ENCODE data around the gene PCAT7.

Gene PCAT7

DNA sequence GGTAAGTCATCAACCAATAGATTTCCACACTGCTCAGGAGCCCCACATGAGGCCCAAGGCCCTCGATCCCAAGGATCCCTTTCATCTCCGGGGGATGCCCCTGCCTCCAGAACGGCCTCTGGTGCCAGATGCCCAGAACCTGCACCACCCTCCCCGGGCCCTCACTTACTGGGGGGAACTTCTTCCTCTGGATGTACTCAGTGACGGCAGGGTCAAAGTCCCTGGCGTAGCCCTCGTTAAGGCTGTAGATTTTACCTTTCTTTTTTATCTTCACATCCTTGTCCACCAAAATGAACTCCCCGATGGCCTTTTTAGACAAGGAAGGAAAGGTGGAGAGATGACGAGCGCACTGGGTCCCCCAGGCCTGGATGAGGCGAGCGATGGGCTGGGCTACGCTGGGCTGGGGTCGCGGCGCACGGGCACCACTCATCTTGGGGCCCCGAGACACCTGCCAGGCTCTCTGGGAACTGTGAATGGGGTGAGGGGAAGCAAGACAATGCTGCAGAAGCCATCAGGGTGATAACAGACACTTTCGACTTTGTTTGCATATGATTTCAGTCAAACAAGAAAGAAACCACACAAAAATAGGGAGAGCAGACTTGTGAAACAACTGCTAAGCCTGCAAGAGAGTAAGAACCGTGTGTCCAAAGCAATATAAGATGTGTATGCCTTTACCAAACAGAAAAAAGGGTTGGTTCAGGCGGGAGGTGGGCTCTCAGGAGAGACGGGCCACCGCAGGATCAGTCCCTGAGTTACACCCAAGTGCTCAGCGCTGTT lies 52.0 kb downstream of the PCAT7 start:
- DNase-seq = no peak

DNA sequence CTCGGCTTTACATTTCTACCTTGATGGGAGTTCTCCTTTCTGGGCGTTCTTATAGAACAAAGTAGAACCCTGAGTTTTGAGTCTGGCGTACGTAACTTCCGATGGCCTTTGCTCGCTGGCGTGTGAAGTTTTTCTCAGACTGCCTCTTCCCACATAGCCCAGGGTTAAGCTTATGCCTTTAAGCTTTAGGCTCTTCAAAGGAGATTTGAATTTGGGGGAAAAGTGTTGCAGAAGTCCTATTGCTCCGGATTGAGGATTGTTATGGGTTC lies 52.5 kb downstream of the PCAT7 start:
- no peak for DNase-seq

DNA sequence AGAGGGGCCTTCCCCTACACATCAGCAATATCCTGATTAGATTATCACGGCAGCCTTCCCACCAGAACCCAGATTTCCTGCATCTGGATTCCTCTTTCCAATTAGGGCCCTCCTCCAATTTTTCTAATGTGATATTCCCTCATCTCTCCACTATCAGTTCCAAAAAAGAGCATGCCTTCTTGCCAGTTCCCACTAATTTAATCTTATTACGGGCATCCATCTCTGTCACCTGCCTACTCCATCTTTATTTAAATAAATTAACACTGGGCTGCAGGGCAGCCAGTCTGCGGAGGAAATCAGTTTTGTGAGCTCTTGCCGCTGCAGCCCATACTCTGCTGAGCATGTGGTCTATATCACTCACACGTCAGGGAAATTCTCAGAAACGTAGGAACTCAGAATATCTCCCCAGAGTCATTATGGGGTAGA lies 55.3 kb downstream of the PCAT7 start:
- DNase-seq = no peak

GRCh38 chr9:94611638-94612068 lies 56.8 kb downstream of the PCAT7 start:
- DNase-seq = no peak

DNA sequence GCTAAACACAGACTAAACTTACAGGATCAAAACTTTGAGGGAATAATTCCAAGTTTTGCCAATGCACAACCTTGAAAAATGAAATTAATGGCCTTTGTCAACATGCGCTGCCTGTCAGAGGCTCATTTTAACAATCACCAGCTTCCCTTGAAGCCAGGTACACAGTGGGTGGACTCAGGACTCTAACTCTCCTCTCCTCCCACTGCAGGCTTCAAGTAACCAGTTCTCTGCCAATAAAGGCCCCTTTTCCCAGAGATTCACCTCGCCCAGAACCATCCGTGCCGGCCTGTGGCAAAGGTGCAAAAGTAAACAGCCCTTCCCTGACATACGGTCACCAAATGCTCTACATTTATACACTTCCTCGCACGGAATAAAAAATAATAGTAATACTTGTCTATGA lies 57.2 kb downstream of the PCAT7 start:
- no peak for DNase-seq

DNA sequence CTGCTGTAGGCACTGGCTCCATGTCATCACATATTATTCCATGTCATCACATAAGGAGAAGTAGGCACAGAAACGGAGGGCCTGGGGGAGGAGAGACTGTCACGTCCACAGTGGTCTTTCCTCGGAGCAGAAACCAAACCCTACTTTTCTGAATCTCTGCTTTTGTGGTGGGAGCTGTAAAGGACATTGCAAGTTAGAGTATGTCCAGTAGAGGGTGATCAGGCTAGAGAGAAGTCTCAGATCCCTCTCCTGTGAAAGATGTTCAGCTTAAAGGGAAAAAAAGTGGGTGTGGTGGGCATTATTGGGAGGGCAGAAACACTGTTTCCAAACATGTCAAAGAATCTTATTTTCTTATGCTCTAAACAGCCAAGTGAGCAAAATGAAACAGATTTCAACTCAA lies 58.1 kb downstream of the PCAT7 start:
- no peak for DNase-seq

DNA sequence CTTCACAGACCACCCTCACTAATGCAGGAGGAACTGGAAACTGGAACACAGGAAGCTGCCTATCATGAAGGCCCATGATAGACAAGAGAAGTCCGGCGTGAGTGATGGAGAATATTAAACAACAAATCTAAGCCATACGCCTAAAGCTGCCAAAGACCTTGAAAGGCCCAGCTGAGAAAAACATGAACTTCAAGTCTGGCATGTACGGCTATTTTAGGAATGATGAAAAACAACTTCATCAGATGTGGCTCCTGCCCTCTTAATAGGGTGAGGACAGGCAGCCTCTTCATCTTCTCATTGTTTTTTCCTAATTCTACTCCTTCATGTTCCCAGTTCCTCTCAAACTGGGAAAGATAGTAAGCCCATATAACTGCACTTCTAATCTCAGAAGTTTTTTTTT lies 64.1 kb downstream of the PCAT7 start:
- DNase-seq = no peak

All from NCI-H526 treated with DMSO at 0.1 percent for 48 hours (cell line).